WERI-Rb-1 (cell line): ENCODE data around the gene STAT4.
A peak's percentile ranks its signal among the peaks of the same experiment; 100 is the strongest.

Experiments used
- DNase-seq: peaks from one replicate; pipeline ENCODE4 v3.0.0-alpha.2; 2020
- H3K27ac ChIP-seq: fragments of 250-450 bp; sonication (Bioruptor Pico); 2 replicates; pipeline ENCODE4 v1.5.1; 2020; ENCODE audit warnings: mild to moderate bottlenecking, moderate library complexity
- H3K27me3 ChIP-seq: fragments of 250-450 bp; sonication (Bioruptor Pico); 2 replicates; pipeline ENCODE4 v1.5.1; 2021; ENCODE audit warnings: mild to moderate bottlenecking, low read depth, moderate library complexity; ENCODE audit not compliant: insufficient read depth, severe bottlenecking
- H3K36me3 ChIP-seq: fragments of 250-450 bp; sonication (Bioruptor Pico); 2 replicates; pipeline ENCODE4 v1.5.1; 2020; ENCODE audit warnings: mild to moderate bottlenecking, moderate library complexity
- H3K4me3 ChIP-seq: 2 replicates; pipeline ENCODE4 v1.5.1; 2011; ENCODE audit warnings: low read depth, mild to moderate bottlenecking, control low read depth, low read length
- H3K9me3 ChIP-seq: fragments of 250-450 bp; sonication (Bioruptor Pico); 2 replicates; pipeline ENCODE4 v1.5.1; 2021; ENCODE audit warnings: mild to moderate bottlenecking, moderate library complexity; ENCODE audit not compliant: severe bottlenecking
- TF ChIP-seq, protein P1 (sequence below): IDR thresholded peaks from 2 replicates; pipeline ENCODE4 v1.5.1; 2011; ENCODE audit warnings: low read depth, mild to moderate bottlenecking, control low read depth, inconsistent platforms, low read length

Gene STAT4

DNA sequence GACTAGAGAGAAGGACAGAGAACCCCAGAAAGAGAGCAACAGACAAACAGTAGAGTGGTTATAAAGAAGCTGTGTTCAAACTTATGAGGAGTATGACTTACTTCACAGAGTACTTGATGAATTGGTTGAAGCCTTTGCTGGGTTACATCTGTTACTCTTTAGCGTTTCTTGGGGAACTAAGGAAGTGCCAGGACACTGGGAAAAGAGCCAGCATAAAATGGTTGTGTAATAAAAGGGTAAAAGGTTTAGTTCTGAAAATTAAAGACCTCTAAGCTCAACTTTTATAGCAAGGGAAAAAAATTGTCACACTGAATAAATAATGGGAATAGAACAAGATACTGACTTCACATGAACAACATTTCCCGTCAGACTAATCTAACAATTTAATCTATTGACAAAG lies 17.0 kb upstream of the STAT4 start:
- no peaks in the 10 kb centered on the region for H3K36me3 ChIP-seq
- no peak overlapping the region for H3K27ac ChIP-seq
- H3K27me3 ChIP-seq = no peaks in the 10 kb centered on the region
- H3K9me3 ChIP-seq = no peaks in the 10 kb centered on the region
- DNase-seq = no peak
- TF ChIP-seq, protein P1, sequence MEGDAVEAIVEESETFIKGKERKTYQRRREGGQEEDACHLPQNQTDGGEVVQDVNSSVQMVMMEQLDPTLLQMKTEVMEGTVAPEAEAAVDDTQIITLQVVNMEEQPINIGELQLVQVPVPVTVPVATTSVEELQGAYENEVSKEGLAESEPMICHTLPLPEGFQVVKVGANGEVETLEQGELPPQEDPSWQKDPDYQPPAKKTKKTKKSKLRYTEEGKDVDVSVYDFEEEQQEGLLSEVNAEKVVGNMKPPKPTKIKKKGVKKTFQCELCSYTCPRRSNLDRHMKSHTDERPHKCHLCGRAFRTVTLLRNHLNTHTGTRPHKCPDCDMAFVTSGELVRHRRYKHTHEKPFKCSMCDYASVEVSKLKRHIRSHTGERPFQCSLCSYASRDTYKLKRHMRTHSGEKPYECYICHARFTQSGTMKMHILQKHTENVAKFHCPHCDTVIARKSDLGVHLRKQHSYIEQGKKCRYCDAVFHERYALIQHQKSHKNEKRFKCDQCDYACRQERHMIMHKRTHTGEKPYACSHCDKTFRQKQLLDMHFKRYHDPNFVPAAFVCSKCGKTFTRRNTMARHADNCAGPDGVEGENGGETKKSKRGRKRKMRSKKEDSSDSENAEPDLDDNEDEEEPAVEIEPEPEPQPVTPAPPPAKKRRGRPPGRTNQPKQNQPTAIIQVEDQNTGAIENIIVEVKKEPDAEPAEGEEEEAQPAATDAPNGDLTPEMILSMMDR = no peak
- H3K4me3 ChIP-seq = no peak overlapping the region

DNA sequence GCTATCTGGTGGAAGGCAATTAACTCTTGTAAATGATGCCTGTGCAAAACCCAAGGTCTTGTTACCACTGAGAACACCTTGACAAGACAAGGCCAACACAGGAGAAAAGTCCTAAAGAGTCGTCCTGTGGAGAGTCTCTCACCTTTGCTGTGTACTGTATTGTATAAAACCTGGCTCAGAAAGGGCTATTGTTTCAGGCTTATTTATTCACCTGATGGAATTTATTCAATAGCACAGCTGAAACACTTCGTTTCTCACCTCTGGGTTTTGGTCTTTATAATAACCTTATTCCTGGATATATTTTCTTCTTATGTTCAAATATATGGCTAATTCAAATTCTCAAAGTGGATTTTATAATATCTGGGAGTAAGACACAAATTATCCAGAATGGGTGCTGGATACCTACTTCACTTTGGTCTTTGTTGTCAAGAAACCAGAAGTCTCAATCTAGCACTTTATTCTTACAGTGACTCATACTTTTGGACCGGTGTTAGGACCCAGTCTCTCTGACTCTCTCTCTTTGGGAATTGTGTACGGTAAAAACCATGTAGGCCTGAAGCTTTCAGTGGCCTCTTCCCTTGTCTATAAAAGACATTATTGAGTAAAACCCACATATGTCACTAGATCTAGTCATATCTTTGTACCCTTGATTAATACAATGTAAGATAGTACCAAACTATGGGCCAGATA lies 16.1 kb upstream of the STAT4 start:
- no peaks in the 10 kb centered on the region for H3K36me3 ChIP-seq
- no peak overlapping the region for H3K27ac ChIP-seq
- TF ChIP-seq, protein P1 = no peak
- H3K27me3 ChIP-seq = no peaks in the 10 kb centered on the region
- no peaks in the 10 kb centered on the region for H3K9me3 ChIP-seq
- H3K4me3 ChIP-seq = no peak overlapping the region
- no peak for DNase-seq

DNA sequence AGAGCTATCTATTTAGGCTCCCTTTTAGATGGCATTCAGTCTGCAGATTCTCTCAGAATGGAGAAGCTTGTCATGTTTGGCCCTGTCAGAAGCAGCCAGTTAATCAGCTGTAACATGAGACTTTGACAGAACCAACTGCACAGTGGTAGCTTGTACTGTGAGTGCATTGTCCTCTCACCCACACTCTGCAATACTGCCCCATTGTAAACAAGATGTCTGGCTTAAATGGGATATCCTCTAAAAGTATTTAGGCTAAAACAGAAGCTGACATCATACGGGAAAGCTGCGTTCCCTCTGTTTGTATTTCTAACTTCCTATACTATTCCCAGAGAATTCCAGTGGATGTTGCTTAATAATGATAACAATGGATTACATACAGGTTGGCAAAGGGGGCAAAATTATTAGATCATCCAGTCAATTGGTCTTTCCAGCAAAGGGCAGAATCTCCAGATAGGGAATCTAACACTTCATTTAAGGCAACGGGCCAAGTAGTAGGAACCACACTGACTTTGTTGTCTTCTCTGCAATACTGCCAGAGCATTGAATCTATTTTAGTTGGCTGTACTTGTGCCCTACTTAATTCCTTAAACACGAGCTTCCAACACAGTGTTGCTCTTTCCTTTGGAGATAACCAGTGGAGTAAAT lies 15.4 kb upstream of the STAT4 start:
- Histone ChIP-seq H3K27ac (no peak overlapping the region), H3K9me3 (no peaks in the 10 kb centered on the region), H3K27me3 (no peaks in the 10 kb centered on the region), H3K36me3 (no peaks in the 10 kb centered on the region), H3K4me3 (no peak overlapping the region)
- TF ChIP-seq, protein P1 = no peak
- DNase-seq = no peak

DNA sequence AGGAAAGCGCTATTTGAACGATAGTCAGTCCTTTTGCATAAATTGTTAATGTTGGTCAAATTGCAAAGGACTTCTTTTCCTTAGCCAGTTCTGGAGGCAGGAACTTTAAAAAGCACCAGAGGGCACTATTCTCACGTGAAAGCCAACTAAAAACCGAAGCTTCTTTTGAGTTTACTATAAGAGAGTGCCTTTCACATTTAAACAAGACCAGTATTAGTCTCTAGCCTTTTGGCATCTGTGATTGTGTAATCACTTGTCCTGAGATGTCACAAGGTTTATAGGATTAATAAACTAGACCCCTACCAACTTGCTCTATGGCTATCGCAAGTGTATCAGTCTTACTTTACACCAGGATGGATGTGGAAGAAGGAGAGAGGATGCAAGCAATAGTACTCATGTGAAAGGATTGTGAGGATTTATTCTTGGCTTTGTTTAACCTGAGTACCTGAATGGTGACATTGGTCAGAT lies 14.4 kb upstream of the STAT4 start:
- Histone ChIP-seq H3K9me3 (no peaks in the 10 kb centered on the region), H3K4me3 (no peak overlapping the region), H3K36me3 (no peaks in the 10 kb centered on the region), H3K27ac (no peak overlapping the region), H3K27me3 (no peaks in the 10 kb centered on the region)
- peak; percentile 15 for DNase-seq
- TF ChIP-seq, protein P1 = peak; percentile 52; the same call in 1 of the 2 replicates

DNA sequence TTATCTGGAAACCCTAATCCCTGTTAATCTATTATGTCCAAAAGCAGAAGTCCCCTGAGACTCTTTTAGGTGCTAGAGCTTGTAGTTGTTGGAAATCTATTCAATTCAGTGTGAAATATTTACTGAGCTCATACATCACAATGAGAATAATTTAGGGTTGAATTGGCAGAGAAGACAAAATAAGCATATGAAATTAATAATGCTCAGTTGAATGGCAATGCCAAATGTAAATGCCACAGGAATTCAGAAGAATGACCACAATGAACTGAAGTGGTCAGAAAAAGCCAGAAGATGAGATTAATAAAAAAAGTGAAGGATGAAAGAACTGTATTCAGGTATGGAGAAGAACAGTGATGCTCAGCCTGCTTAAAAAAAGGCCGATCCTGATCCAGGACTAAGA lies 8.0 kb upstream of the STAT4 start:
- Histone ChIP-seq H3K27ac (no peak overlapping the region), H3K36me3 (no peaks in the 10 kb centered on the region), H3K27me3 (no peaks in the 10 kb centered on the region), H3K9me3 (no peaks in the 10 kb centered on the region), H3K4me3 (no peak overlapping the region)
- TF ChIP-seq, protein P1 = no peak
- no peak for DNase-seq
